RWPE2 (cell line): ENCODE results near the gene LRMDA.

Experiments used
- ATAC-seq: fragments of 200-7000 bp; cut with Tn5 transposase; 3 replicates; pipeline ENCODE4 v1.9.1; 2021; ENCODE audit warnings: low read depth
- DNase-seq: peaks from one replicate; pipeline ENCODE4 v3.0.0-alpha.2; 2020; ENCODE audit warnings: low spot score
- H3K27ac ChIP-seq: fragments of 450-650 bp; 2 replicates; pipeline ENCODE4 v1.5.1; 2017; ENCODE audit warnings: mild to moderate bottlenecking; ENCODE audit not compliant: poor library complexity, severe bottlenecking
- H3K27me3 ChIP-seq: fragments of 250-450 bp; sonication (Bioruptor Pico); 2 replicates; pipeline ENCODE4 v1.5.1; 2021; ENCODE audit warnings: mild to moderate bottlenecking, moderate library complexity; ENCODE audit not compliant: insufficient read depth, poor library complexity, severe bottlenecking
- H3K36me3 ChIP-seq: fragments of 250-450 bp; sonication (Bioruptor Pico); 2 replicates; pipeline ENCODE4 v1.5.1; 2020; ENCODE audit warnings: low read depth, mild to moderate bottlenecking, moderate library complexity
- H3K4me1 ChIP-seq: fragments of 250-450 bp; sonication (Bioruptor Pico); 2 replicates; pipeline ENCODE4 v1.5.1; 2021; ENCODE audit warnings: mild to moderate bottlenecking, moderate library complexity; ENCODE audit not compliant: insufficient read depth, poor library complexity, severe bottlenecking
- H3K4me3 ChIP-seq: fragments of 250-450 bp; sonication (Bioruptor Pico); 2 replicates; pipeline ENCODE4 v1.5.1; 2021; ENCODE audit warnings: mild to moderate bottlenecking, moderate library complexity; ENCODE audit not compliant: severe bottlenecking
- H3K9me3 ChIP-seq: fragments of 250-450 bp; sonication (Bioruptor Pico); 2 replicates; pipeline ENCODE4 v1.5.1; 2021; ENCODE audit warnings: mild to moderate bottlenecking, moderate library complexity; ENCODE audit not compliant: severe bottlenecking
- TF ChIP-seq, protein P1 (sequence below): fragments of 450-650 bp; IDR thresholded peaks from one replicate; pipeline ENCODE4 v1.5.1; 2017; ENCODE audit warnings: mild to moderate bottlenecking, moderate library complexity; ENCODE audit not compliant: poor library complexity, severe bottlenecking

LRMDA gene

DNA sequence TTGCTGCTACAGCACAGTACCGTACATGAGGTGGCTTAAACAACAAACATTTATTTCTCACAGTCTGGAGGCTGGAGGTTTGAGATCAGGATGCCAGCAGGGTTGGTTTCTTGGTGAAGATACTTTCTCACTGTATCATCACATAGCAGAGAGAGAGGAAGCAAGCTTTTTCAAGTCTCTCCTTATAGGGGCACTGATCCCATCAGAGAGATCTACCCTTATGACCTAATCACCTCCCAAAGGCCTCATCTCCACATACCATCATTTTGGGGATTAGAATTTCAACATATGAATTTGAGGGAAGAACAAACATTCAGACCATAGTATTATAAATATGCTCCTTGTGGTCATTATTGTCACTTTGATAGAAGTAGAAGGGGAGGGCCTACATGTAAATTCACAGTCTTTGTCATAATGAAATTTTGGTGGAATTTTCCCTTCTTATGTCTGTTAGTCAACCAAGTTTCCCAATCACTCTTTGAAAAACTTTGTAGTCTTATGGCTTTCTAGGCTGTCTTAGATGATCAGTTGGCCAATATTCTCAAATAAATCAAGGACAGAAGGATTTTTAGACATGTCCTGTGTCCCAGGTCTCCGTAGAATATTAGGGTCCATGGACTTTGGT lies 606.2 kb downstream of the LRMDA start:
- Histone ChIP-seq H3K27ac (no peak overlapping the region), H3K4me3 (no peak overlapping the region), H3K9me3 (peaks cover 4% of the 10 kb centered on the region), H3K4me1 (no peaks in the 10 kb centered on the region), H3K36me3 (no peaks in the 10 kb centered on the region), H3K27me3 (no peaks in the 10 kb centered on the region)
- ATAC-seq (no peak), DNase-seq (no peak)
- TF ChIP-seq, protein P1, sequence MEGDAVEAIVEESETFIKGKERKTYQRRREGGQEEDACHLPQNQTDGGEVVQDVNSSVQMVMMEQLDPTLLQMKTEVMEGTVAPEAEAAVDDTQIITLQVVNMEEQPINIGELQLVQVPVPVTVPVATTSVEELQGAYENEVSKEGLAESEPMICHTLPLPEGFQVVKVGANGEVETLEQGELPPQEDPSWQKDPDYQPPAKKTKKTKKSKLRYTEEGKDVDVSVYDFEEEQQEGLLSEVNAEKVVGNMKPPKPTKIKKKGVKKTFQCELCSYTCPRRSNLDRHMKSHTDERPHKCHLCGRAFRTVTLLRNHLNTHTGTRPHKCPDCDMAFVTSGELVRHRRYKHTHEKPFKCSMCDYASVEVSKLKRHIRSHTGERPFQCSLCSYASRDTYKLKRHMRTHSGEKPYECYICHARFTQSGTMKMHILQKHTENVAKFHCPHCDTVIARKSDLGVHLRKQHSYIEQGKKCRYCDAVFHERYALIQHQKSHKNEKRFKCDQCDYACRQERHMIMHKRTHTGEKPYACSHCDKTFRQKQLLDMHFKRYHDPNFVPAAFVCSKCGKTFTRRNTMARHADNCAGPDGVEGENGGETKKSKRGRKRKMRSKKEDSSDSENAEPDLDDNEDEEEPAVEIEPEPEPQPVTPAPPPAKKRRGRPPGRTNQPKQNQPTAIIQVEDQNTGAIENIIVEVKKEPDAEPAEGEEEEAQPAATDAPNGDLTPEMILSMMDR, result no peak

DNA sequence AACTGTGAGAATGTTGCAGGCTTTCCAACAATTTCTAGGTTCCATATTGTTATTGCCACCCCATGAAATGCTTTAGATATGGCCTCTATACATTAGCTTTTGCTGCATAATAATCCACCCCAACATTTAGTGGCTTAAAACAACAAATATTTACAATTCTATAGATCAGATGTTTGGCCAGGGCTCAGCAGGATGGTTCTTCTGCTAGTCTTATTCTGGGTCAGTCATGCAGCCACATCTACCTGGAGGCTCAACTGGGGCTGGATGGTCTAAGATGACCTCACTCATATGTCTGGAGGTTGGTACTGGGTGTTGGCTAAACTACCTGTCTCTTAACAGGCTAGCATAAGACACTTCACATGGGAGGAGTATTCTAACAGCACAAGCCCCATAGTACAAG lies 607.3 kb downstream of the LRMDA start:
- Histone ChIP-seq H3K27ac (no peak overlapping the region), H3K27me3 (no peaks in the 10 kb centered on the region), H3K36me3 (no peaks in the 10 kb centered on the region), H3K4me3 (no peak overlapping the region), H3K4me1 (no peaks in the 10 kb centered on the region), H3K9me3 (peaks cover 4% of the 10 kb centered on the region)
- DNase-seq (no peak), ATAC-seq (no peak)
- TF ChIP-seq, protein P1, result no peak

- H3K27me3 ChIP-seq, result no peaks in the 10 kb centered on the region
- DNase-seq, result no peak
- no peaks in the 10 kb centered on the region for H3K36me3 ChIP-seq
- H3K9me3 ChIP-seq, result peaks cover 4% of the 10 kb centered on the region
- H3K27ac ChIP-seq, result no peak overlapping the region
- no peak overlapping the region for H3K4me3 ChIP-seq
- ATAC-seq, result no peak
- TF ChIP-seq, protein P1, result no peak
- no peaks in the 10 kb centered on the region for H3K4me1 ChIP-seq
Measured at GRCh38 chr10:76040107-76040829, 608.8 kb downstream of the LRMDA start.

DNA sequence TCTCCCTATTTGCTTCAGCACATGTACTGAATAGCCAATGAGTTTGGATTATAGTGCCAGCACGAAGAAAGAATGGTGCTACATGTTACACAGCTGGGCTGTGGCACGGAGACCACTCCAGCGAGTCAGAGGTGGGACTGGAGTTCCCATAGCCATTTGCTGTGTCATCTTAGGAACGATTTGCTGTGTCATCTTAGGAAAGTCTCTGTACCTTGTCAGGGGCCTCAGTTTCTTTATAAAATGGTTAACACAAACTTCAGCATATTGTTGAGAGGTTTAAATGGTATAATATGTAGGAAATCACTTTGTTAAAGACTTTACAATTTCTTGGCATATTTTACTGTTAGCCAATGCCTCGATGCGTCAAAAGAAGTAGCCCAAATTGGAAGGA lies 609.4 kb downstream of the LRMDA start:
- H3K4me3 ChIP-seq, result no peak overlapping the region
- no peak for DNase-seq
- no peaks in the 10 kb centered on the region for H3K27me3 ChIP-seq
- H3K9me3 ChIP-seq, result peaks cover 4% of the 10 kb centered on the region
- H3K4me1 ChIP-seq, result no peaks in the 10 kb centered on the region
- H3K36me3 ChIP-seq, result no peaks in the 10 kb centered on the region
- TF ChIP-seq, protein P1, result no peak
- ATAC-seq, result no peak
- H3K27ac ChIP-seq, result no peak overlapping the region

DNA sequence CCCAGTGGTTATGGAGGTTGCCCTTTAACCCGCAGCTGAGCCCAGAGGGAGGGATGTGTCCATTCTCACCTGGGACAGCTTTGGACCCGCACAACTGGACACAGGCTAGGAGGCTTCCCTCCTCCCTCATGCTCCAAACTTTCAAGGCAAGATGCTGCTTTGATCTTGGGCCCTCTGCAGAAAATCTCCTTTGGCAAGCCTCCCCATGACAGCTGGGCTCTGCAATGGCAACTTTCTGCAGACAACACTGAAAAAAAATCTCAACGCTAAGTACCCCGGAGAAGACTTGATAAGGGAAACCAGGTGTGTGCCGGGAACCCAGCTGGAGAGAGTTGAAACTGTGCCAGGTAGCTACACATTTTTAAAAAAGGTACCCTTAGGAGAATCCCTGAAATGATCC lies 610.1 kb downstream of the LRMDA start:
- Histone ChIP-seq H3K27me3 (no peaks in the 10 kb centered on the region), H3K9me3 (peaks cover 4% of the 10 kb centered on the region), H3K36me3 (no peaks in the 10 kb centered on the region), H3K27ac (no peak overlapping the region), H3K4me3 (no peak overlapping the region), H3K4me1 (no peaks in the 10 kb centered on the region)
- ATAC-seq (no peak), DNase-seq (no peak)
- TF ChIP-seq, protein P1, result no peak
